NB4 (cell line): ENCODE data around the gene ACTR3C.

Source experiments
- CTCF ChIP-seq: IDR thresholded peaks from one replicate; pipeline ENCODE4 v1.5.1; 2012; ENCODE audit warnings: low read depth, low read length
- MAX ChIP-seq: IDR thresholded peaks from 2 replicates; pipeline ENCODE4 v1.6.1; 2011; ENCODE audit warnings: low read depth, low read length
- MYC ChIP-seq: IDR thresholded peaks from 2 replicates; pipeline ENCODE4 v1.6.1; 2011; ENCODE audit warnings: low read depth, low read length
- POLR2A ChIP-seq: IDR thresholded peaks from 2 replicates; pipeline ENCODE4 v1.6.1; 2011; ENCODE audit warnings: mild to moderate bottlenecking; ENCODE audit not compliant: insufficient read length; ENCODE audit errors: extremely low read depth

GRCh38 chr7:150313870-150314269 lies 9.5 kb downstream of the ACTR3C start:
- TF ChIP-seq CTCF (no peak), POLR2A (no peak), MAX (no peak), MYC (no peak)
